Retinal pigment epithelial cell (primary cell): ENCODE data around the gene CENPB.

Experiments
- DNase-seq: peaks from one replicate; pipeline ENCODE4 v3.0.0-alpha.2; 2010; ENCODE audit warnings: low read depth
- H3K4me3 ChIP-seq: 2 replicates; pipeline ENCODE4 v1.5.1; 2011; ENCODE audit warnings: mild to moderate bottlenecking, low read length, control low read depth, moderate library complexity
- TF ChIP-seq, protein P1 (sequence below): conservative IDR thresholded peaks from 2 replicates; pipeline ENCODE4 v1.5.1; 2011; ENCODE audit warnings: low read depth, low read length, control low read depth, inconsistent platforms

CENPB gene

DNA sequence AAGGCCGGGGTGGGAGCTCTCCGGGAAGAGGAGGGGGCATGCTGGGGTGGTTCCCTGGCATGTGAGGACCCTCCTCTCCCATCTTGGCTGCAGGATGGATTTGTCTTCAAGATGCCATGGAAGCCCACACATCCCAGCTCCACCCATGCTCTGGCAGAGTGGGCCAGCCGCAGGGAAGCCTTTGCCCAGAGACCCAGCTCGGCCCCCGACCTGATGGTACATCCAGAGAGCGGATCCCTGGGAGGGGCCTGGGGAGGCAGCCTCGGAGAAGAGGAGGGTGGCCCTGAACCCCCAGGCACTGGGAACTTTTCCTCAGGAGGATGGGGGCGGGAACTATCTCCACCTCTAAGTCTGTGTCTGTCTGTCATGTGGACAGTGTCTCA is 14.3 kb upstream of the CENPB start:
- TF ChIP-seq, protein P1, sequence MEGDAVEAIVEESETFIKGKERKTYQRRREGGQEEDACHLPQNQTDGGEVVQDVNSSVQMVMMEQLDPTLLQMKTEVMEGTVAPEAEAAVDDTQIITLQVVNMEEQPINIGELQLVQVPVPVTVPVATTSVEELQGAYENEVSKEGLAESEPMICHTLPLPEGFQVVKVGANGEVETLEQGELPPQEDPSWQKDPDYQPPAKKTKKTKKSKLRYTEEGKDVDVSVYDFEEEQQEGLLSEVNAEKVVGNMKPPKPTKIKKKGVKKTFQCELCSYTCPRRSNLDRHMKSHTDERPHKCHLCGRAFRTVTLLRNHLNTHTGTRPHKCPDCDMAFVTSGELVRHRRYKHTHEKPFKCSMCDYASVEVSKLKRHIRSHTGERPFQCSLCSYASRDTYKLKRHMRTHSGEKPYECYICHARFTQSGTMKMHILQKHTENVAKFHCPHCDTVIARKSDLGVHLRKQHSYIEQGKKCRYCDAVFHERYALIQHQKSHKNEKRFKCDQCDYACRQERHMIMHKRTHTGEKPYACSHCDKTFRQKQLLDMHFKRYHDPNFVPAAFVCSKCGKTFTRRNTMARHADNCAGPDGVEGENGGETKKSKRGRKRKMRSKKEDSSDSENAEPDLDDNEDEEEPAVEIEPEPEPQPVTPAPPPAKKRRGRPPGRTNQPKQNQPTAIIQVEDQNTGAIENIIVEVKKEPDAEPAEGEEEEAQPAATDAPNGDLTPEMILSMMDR = no peak
- DNase-seq = no peak
- no peak overlapping the region for H3K4me3 ChIP-seq

DNA sequence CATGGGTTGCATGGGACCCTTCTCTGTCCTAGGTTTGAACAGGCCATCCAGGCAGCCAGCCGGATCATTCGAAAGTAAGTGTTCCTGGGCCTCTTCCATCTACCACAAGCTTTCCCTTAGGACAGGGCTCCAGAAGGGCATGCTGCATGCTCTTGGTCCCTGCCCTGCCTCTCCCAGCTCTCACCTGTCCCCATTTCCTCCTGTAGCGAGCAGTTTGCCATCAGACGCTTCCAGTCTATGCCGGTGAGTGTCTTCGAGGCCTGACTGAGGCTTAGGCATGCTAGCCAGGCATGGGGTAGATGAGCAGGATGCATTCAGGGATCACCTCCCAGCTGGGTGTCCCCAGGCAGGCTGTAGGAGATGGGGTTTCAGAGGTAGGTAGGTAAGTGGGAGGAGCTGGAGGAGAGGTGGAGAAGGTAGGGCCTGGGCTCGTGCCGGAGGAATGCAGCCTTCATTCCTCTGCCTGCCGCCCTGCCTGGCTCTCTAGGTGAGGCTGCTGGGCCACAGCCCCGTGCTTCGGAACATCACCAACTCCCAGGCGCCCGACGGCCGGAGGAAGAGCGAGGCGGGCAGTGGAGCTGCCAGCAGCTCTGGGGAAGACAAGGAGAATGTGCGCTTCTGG is 13.8 kb upstream of the CENPB start:
- TF ChIP-seq, protein P1 = no peak
- DNase-seq = no peak
- no peak overlapping the region for H3K4me3 ChIP-seq

DNA sequence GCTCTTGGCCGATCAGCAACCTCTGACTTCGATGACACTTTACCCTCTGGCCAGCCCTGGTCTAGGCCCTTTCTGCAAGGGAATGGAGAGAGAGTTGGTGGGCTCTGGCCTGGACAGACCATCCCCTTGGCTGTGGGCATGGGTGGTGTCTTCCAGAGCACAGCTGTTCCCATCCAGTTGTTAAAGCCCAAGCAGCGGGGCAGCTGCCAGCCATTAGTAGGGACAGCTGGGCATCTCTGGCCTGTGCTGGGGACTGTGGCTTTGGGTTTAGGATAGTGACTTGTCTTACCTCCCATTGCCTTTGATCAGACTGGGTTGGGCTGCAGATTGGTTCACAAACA is 12.3 kb upstream of the CENPB start:
- H3K4me3 ChIP-seq = no peak overlapping the region
- TF ChIP-seq, protein P1 = no peak
- no peak for DNase-seq

DNA sequence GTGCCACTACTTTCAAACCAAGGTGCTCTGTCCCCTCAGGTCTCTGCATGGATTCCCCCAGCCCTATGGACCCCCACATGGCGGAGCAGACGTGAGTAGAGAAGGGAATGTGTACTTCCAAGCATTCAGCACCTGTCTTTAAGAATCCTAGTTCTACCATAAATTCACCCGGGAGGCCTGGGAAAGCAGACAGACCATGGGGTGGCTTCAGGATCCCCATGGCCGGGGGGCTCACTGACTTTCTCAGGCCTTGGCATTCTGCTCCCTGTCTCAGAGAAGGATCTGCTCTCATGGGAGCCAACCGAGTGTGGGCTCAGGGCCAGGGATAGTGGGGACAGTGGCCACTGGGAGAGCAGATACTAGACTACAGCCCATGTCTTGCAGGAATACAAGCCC is 11.8 kb upstream of the CENPB start:
- no peak overlapping the region for H3K4me3 ChIP-seq
- TF ChIP-seq, protein P1 = no peak
- no peak for DNase-seq

DNA sequence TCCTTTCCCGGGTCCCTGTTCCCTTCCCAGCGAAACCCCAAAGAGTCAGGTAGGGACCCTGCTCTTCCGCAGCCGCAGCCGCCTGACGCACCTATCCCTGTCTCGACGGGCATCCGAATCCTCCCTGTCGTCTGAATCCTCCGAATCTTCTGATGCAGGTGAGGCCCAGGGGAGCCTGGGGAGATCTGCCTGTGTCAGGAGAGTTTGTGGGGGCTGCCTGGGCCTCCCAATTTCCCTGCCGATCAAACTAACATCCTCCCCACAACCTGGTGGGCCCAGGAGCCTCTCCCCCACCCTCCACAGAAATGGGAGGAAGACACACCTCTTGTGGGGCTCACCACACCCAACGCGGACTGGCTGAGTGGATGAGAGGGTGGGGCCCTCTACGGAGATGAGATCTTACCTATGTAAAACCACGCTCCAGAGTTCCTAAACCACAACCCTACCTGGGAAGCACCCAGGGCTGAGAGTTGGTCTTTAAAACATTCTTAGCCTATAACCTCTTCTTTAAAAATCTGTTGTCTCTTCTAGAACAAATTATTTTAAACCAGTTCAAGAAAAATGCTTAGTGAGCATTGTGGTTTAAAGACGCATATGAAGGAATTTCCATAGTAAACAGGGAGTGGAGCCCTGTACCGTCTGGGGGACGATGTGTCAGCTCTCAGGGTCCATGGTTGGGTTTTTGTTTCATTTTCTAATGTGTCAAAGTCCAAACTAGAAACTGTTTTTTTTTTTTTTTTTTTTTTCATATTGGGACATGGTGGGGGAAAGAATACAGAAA is 11.2 kb upstream of the CENPB start:
- peak overlapping the region; percentile 77 for H3K4me3 ChIP-seq
- DNase-seq = no peak
- TF ChIP-seq, protein P1 = no peak

DNA sequence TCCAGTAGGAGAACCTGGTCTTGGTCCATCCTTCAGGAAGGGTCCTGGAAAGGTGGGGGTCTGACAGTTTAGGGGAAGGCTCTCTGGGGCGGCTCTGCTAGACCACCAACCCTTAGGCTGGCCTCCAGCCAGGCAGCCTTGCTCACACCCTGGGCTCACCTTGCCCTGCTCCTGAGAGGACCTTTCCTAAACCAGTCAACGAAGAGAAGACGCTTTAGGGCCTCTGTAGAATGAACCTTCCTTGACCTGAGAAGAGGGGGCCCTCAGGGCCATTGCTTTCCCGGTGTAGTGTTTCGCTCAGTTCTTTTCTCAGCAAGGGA is 10.6 kb upstream of the CENPB start:
- DNase-seq = no peak
- H3K4me3 ChIP-seq = peak overlapping the region; percentile 77
- TF ChIP-seq, protein P1 = no peak
